Activated T-cell treated with anti-CD3 and anti-CD28 coated beads, Interleukin-2, amount 50 U/mL, for 48 hours (primary cell): Measurements from ENCODE around the gene MCM3AP.
"Not testable (repeated sequence)": the region's sequence is repeated elsewhere in the genome, so short reads cannot be mapped to it uniquely, and the experiment has no call there.

Experiments
- DNase-seq, 2 experiments: peaks; one replicate each; pipeline ENCODE4 v3.0.0-alpha.2; 2020

Gene MCM3AP

GRCh38 chr21:46268371-46268770 is 17.0 kb downstream of the MCM3AP start:
- no peak for DNase-seq

- no peak for DNase-seq
Measured at GRCh38 chr21:46266946-46267345, 18.5 kb downstream of the MCM3AP start.

GRCh38 chr21:46265736-46266525 is 19.5 kb downstream of the MCM3AP start:
- DNase-seq = no peak

DNA sequence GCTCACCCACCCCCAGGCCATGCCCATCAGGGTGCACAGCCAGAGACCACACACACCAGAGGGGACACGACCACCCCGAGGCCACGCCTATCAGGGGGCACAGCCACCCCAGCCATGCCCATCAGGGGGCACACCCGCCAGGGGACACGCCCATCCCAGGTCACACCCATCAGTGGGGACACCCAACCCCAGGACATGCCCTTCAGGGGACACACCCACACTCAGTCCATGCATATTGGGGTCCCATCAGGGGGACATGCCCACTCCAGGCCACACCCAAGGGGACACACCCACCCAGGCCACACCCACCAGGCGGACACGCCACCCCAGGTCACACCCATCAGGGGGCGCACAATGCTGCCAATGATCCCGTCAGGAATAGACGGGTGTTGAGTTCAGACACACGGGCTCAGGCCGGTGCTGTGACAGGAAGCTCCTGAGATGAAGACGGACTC is 20.7 kb downstream of the MCM3AP start:
- peak; percentile 28 to 34 for DNase-seq

DNA sequence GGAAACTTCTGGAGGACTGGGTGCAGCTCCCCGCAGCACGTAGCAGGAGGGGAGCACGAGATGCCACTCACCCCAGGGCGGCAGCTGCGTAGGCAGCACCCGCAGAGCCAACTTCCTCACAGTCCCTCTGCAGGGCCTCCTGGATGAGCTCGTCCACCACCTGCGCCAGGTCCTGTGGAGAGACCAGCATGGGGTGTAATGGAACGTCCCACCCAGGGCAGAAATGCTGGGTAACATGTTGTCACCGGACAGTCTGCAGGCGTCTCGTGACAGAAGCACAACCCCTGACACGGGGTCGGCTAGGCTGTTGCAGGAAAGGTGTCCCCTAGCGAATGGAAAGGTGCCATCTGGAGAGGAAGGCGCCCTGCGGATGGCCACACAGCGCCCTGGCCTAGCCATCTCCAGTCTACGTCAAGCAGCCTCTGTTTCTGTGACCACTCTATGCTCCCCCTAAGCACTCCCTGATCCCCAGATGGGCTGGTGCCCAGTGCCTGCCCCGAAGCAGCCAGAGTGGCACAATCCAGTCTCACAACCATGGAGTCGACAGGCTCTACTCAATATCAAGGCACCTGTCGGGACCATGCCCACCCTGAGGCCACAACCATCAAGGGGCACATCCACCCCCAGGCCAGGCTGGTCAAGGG is 21.2 kb downstream of the MCM3AP start:
- no peak for DNase-seq

- no peak for DNase-seq
Measured at GRCh38 chr21:46256501-46256994, 28.9 kb downstream of the MCM3AP start.

GRCh38 chr21:46255758-46256337 is 29.6 kb downstream of the MCM3AP start:
- no peak for DNase-seq

- no peak for DNase-seq
Measured at GRCh38 chr21:46255166-46255565, 30.2 kb downstream of the MCM3AP start.

- no peak for DNase-seq
Measured at GRCh38 chr21:46254208-46254975, 31.0 kb downstream of the MCM3AP start.

- peak; percentile 57 to 63 for DNase-seq
Measured at GRCh38 chr21:46253610-46254124, 31.7 kb downstream of the MCM3AP start.

- no peak for DNase-seq
Measured at GRCh38 chr21:46252840-46253239, 32.6 kb downstream of the MCM3AP start.

DNA sequence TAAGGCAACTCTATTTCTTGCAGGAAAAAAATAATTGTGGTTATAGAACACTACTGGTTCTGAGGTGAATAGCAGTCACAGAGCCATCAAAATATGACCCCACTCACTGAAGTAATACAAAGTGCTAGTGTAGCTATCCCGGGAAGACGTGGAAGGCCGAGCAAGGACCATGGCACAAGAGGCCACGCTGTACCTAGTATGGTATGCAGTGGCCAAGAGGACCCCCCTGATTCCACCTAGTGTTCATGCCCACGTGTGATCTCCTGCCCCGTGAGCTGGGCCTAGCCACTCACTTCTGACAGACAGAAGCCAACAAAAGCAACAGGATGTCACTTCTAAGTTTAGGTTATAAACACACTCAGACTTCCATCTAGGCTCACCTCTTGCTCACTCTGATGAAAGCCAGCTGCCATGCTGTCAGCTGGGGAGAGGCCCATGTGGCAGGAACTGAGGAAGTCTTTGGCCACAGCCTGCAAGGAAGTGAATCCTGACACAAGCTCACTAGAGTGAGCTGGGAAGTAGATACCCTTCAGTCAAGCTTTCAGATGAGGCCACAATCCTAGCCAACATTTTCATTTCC is 35.2 kb downstream of the MCM3AP start:
- no peak for DNase-seq

GRCh38 chr21:46248827-46249226 is 36.6 kb downstream of the MCM3AP start:
- no peak for DNase-seq

- no peak for DNase-seq
Measured at GRCh38 chr21:46248422-46248782, 37.0 kb downstream of the MCM3AP start.

DNA sequence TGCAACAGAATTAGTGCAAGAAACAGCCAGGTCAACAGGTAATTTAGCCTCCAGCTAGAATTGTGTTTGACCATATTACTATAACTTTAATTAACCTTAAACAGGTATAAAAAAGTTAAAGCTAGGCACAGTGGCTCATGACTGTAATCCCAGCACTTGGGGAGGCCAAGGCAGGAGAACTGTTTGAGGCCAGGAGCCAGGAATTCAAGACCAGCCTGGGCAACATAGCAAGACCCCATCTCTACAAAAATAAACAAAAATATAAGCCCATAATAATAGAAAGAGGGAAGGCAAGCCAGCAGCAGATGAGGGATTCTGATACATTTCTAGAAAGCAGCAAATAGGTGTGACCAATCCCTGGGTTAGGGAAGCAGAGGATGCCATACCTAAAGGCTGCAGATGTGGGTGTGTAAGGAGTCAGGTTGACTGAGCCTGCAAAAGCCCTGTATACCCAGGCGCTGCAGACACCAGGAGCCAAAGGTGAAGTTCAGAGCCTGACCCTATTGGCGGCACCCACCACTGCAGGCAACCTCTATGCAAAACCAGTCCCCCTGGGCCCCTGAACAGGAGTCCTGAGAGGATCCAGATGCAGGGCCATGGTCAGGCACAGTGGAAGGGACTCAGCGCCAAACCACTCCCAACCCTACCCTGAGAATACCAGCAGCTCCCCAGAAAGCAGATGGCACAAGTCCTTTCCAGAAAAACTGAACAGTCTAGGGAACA is 37.6 kb downstream of the MCM3AP start:
- DNase-seq = no peak

DNA sequence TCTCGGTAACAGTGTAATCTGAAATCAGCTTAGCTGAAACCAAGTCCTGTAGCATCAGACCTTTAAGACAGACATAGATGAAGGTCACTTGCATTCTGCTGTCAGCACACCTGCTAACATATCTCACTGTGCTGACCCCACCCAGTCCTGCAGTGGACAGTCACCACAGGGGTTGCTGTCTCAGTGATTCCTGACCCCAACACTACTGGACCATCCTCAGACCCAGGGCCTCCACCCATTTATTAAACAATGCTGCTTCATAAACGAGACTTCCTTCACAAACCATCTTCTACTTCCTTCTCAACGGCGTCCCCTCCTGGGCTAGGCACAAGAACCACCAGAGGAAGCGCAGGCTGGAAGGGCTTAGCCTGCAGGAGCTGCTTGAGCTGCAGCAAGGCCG is 39.1 kb downstream of the MCM3AP start:
- no peak for DNase-seq

DNA sequence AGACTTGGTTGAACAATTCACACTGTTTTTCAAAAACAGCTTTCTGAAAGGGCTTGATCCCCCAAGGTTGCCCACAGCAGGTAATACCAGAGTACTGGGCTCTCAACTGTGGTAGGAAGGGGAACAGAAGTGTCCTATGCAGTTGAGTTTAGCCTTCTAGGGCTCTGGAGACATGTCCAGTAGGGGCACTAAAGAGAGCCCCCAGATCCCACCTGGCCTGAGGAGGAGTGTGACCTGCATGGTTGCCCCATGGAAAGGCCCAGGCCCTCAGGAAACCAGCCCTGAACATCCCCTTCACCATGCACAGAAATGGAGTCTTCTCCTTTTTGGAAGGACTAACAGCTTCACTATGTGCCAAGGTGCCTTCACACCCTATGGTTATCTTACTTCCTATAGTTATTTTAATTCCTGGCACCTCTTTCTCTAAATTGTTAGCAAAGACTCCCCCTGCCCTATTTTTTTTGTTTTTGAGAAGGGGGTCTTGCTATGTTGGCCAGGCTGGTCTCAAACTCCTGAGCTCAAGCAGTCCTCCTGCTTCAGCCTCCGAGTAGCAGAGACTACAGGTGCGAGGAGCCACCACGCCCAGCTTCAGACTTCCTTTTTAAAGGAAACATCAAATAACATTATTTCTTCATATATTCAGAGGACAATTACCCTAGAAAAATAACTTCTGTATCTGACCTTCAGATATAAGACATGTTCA is 40.0 kb downstream of the MCM3AP start:
- no peak for DNase-seq

GRCh38 chr21:46244602-46245001 is 40.8 kb downstream of the MCM3AP start:
- no peak for DNase-seq

- DNase-seq = no peak
Measured at GRCh38 chr21:46243960-46244361, 41.5 kb downstream of the MCM3AP start.

- DNase-seq = no peak
Measured at GRCh38 chr21:46243325-46243724, 42.1 kb downstream of the MCM3AP start.

DNA sequence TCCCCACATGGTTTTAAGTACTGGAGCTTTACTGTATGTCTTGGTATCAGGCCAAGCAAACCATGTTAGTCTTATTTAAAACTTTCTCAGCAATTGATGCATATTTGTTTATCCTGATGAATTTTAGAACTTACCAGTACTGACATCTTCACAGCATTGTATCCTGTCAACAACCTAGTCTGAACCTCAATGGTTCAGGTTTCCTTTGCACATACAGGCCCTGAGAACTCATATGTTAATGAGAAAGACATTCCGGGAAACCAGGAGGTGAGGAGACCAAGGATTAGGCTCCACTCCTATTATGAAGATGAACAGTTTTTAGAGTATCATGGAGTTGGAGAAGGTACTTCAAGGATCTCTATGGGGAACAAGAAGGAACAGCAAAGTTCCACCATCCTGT is 43.8 kb downstream of the MCM3AP start:
- DNase-seq = not testable (repeated sequence)
